CD4-positive, alpha-beta T cell treated with Interleukin-6 for 4 hours (primary cell): Measurements from ENCODE around the gene LFNG.

Experiments
- DNase-seq: peaks from one replicate; pipeline ENCODE4 v3.0.0-alpha.2; 2020; ENCODE audit warnings: mixed read lengths

LFNG gene

GRCh38 chr7:2487586-2488271 is 31.8 kb upstream of the LFNG start:
- DNase-seq = no peak

GRCh38 chr7:2488272-2488645 is 31.3 kb upstream of the LFNG start:
- DNase-seq = no peak

GRCh38 chr7:2488681-2489080 is 30.9 kb upstream of the LFNG start:
- DNase-seq = no peak

GRCh38 chr7:2490181-2490651 is 29.4 kb upstream of the LFNG start:
- DNase-seq = no peak

- no peak for DNase-seq
Observed at GRCh38 chr7:2492038-2492437, 27.5 kb upstream of the LFNG start.

- no peak for DNase-seq
Observed at GRCh38 chr7:2493205-2494164, 26.1 kb upstream of the LFNG start.

GRCh38 chr7:2494191-2495130 is 25.1 kb upstream of the LFNG start:
- no peak for DNase-seq

GRCh38 chr7:2495418-2496299 is 23.9 kb upstream of the LFNG start:
- no peak for DNase-seq

GRCh38 chr7:2496375-2496774 is 23.2 kb upstream of the LFNG start:
- no peak for DNase-seq

GRCh38 chr7:2497065-2497464 is 22.5 kb upstream of the LFNG start:
- no peak for DNase-seq

- no peak for DNase-seq
Observed at GRCh38 chr7:2497500-2498336, 21.9 kb upstream of the LFNG start.

GRCh38 chr7:2498708-2499107 is 20.9 kb upstream of the LFNG start:
- no peak for DNase-seq

GRCh38 chr7:2499181-2499580 is 20.4 kb upstream of the LFNG start:
- DNase-seq = no peak

- no peak for DNase-seq
Observed at GRCh38 chr7:2499719-2500430, 19.7 kb upstream of the LFNG start.

GRCh38 chr7:2500701-2501100 is 18.9 kb upstream of the LFNG start:
- DNase-seq = no peak

- no peak for DNase-seq
Observed at GRCh38 chr7:2501947-2502646, 17.5 kb upstream of the LFNG start.

GRCh38 chr7:2502647-2502966 is 17.0 kb upstream of the LFNG start:
- no peak for DNase-seq

GRCh38 chr7:2503056-2503941 is 16.3 kb upstream of the LFNG start:
- no peak for DNase-seq
